IMR-90 (cell line): ENCODE data around the gene C13orf46. TPM values are rescaled to one million over a fixed set of nuclear protein-coding genes. Genes with fewer than 3 reads are reported as not detected.

ENCODE experiments used
- ATAC-seq: fragments of 200-7000 bp; cut with Tn5 transposase; 2 replicates; pipeline ENCODE4 v1.9.1; 2020; ENCODE audit warnings: low read depth, mild to moderate bottlenecking, moderate library complexity
- BruUV-seq: library from RNA; stranded (reverse); fragments of 400-500 nt; replicated peaks from 2 replicates; lab custom pipeline; 2021; lab: Mats Ljungman, UMichigan
- CTCF ChIA-PET: fragments of 300-600 bp; formaldehyde crosslinking; extraction: SDS; loops from one replicate; lab custom pipeline; 2021; ENCODE audit warnings: antibody characterized with exemption; lab: Yijun Ruan, JAX
- POLR2A ChIA-PET: fragments of 300-600 bp; sonication (Branson Sonifier 250); formaldehyde crosslinking; loops from one replicate; lab custom pipeline; 2022; ENCODE audit warnings: antibody characterized with exemption; ENCODE audit not compliant: unreplicated experiment; lab: Charles Lee
- DNase-seq: peaks from one replicate; pipeline ENCODE4 v3.0.0; 2013
- H2AFZ ChIP-seq: replicated peaks from 2 replicates; pipeline ENCODE3; 2013; ENCODE audit warnings: low read length, mild to moderate bottlenecking; ENCODE audit not compliant: poor library complexity
- H2AK5ac ChIP-seq: 2 replicates; pipeline ENCODE4 v1.6.1; 2013; ENCODE audit warnings: low read depth, low read length, inconsistent platforms
- H2AK9ac ChIP-seq: replicated peaks from 2 replicates; pipeline ENCODE3; 2013; ENCODE audit warnings: mild to moderate bottlenecking, low read depth, low read length, moderate library complexity; ENCODE audit not compliant: poor library complexity
- H2BK120ac ChIP-seq: 2 replicates; pipeline ENCODE4 v1.6.1; 2013; ENCODE audit warnings: low read depth, low read length, inconsistent platforms
- H2BK15ac ChIP-seq: 3 replicates; pipeline ENCODE4 v1.6.1; 2013; ENCODE audit warnings: low read depth, low read length, inconsistent platforms
- H2BK20ac ChIP-seq: 2 replicates; pipeline ENCODE4 v1.6.1; 2013; ENCODE audit warnings: low read depth, mild to moderate bottlenecking, inconsistent platforms, low read length, moderate library complexity
- H2BK5ac ChIP-seq: 2 replicates; pipeline ENCODE4 v1.6.1; 2013; ENCODE audit warnings: mild to moderate bottlenecking, low read depth, low read length, inconsistent platforms; ENCODE audit not compliant: poor library complexity, severe bottlenecking
- H3K14ac ChIP-seq: replicated peaks from 2 replicates; pipeline ENCODE4 v1.6.1; 2013; ENCODE audit warnings: low read depth, low read length, inconsistent platforms
- H3K18ac ChIP-seq: 2 replicates; pipeline ENCODE4 v1.6.1; 2013; ENCODE audit warnings: low read depth, low read length, control low read depth
- H3K23ac ChIP-seq: 2 replicates; pipeline ENCODE4 v1.6.1; 2013; ENCODE audit warnings: low read depth, low read length, inconsistent platforms
- H3K27ac ChIP-seq: 2 replicates; pipeline ENCODE4 v1.5.1; 2013; ENCODE audit warnings: mild to moderate bottlenecking, control low read depth, low read length; ENCODE audit not compliant: insufficient read depth
- H3K27me3 ChIP-seq: 2 replicates; pipeline ENCODE4 v1.6.1; 2013; ENCODE audit warnings: low read length; ENCODE audit not compliant: control insufficient read depth, insufficient read depth
- H3K36me3 ChIP-seq: 2 replicates; pipeline ENCODE4 v1.6.1; 2013; ENCODE audit warnings: low read length, mixed read lengths; ENCODE audit not compliant: control insufficient read depth, insufficient read depth
- H3K4ac ChIP-seq: 2 replicates; pipeline ENCODE4 v1.6.1; 2013; ENCODE audit warnings: low read depth, low read length, inconsistent platforms
- H3K4me1 ChIP-seq: 2 replicates; pipeline ENCODE4 v1.6.1; 2013; ENCODE audit warnings: low read length, mixed read lengths; ENCODE audit not compliant: control insufficient read depth, insufficient read depth
- H3K4me2 ChIP-seq: 2 replicates; pipeline ENCODE4 v1.6.1; 2013; ENCODE audit warnings: low read depth, mild to moderate bottlenecking, control low read depth, low read length, moderate library complexity
- H3K4me3 ChIP-seq: 2 replicates; pipeline ENCODE4 v1.5.1; 2013; ENCODE audit warnings: low read depth, mild to moderate bottlenecking, control low read depth, low read length, moderate library complexity; ENCODE audit not compliant: insufficient read depth
- H3K56ac ChIP-seq: 2 replicates; pipeline ENCODE4 v1.6.1; 2013; ENCODE audit warnings: low read length, inconsistent platforms; ENCODE audit not compliant: insufficient read depth; ENCODE audit errors: extremely low read depth
- H3K79me1 ChIP-seq, 2 experiments: 2 replicates each; pipeline ENCODE4 v1.6.1; 2013; ENCODE audit warnings: low read length in 2 of 2, inconsistent platforms in 1 of 2, low read depth in 1 of 2
- H3K9ac ChIP-seq: 2 replicates; pipeline ENCODE4 v1.6.1; 2013; ENCODE audit warnings: low read depth, low read length, control low read depth
- H3K9me1 ChIP-seq: 2 replicates; pipeline ENCODE4 v1.6.1; 2013; ENCODE audit warnings: low read length, inconsistent platforms; ENCODE audit not compliant: insufficient read depth
- H3K9me3 ChIP-seq: 2 replicates; pipeline ENCODE4 v1.6.1; 2013; ENCODE audit warnings: low read length; ENCODE audit not compliant: control insufficient read depth, insufficient read depth
- H4K20me1 ChIP-seq: 2 replicates; pipeline ENCODE4 v1.6.1; 2013; ENCODE audit warnings: low read length, inconsistent platforms; ENCODE audit not compliant: insufficient read depth
- H4K5ac ChIP-seq: 2 replicates; pipeline ENCODE4 v1.6.1; 2013; ENCODE audit warnings: mild to moderate bottlenecking, low read depth, low read length, control low read depth
- H4K8ac ChIP-seq, 2 experiments: 2 replicates each; pipeline ENCODE4 v1.6.1; 2013; ENCODE audit warnings: low read depth in 2 of 2, low read length in 2 of 2, control low read depth in 1 of 2, inconsistent platforms in 1 of 2
- H4K91ac ChIP-seq: 2 replicates; pipeline ENCODE4 v1.6.1; 2013; ENCODE audit warnings: low read depth, low read length, inconsistent platforms; ENCODE audit not compliant: insufficient read depth
- SMC3 ChIP-seq: fragments of 150-350 bp; IDR thresholded peaks from 2 replicates; pipeline ENCODE4 v1.6.1; 2016; ENCODE audit warnings: low read depth, mild to moderate bottlenecking, antibody characterized with exemption, low read length, moderate library complexity
- WGBS, 2 experiments: methylation state at CpG; one replicate each; pipeline versions ENCODE4 v1.1.5 to v1.1.7; 2013; ENCODE audit warnings: missing lambda C conversion rate in 2 of 2; ENCODE audit not compliant: insufficient read length in 1 of 2; ENCODE audit errors: extremely low coverage in 2 of 2; 5-methylcytosine and 5-hydroxymethylcytosine counted together
- dilution Hi-C: fragments of 300-500 bp; cut with HindIII; formaldehyde crosslinking; loops from one replicate; pipeline ENCODE4 v1.14.3; 2018; ENCODE audit warnings: low sequenced_read_pairs; ENCODE audit not compliant: unreplicated experiment
- in situ Hi-C: fragments of 300-500 bp; cut with MboI; formaldehyde crosslinking; loops from 3 replicates; pipeline ENCODE4 v1.14.3; 2019; ENCODE audit warnings: low sequenced_read_pairs, inconsistent platforms, mixed read lengths
- intact Hi-C: fragments of 100-400 bp; cut with micrococcal nuclease; formaldehyde crosslinking; loops from 2 replicates; pipeline ENCODE4 v1.10.0; 2022
- polyA plus RNA-seq, 3 experiments: library from polyadenylated mRNA; depleted of rRNA; stranded (reverse); fragments of >200 nt; gene quantifications; 2 replicates each; pipeline ENCODE4 v1.2.3, GENCODE V29; 2012; ENCODE audit warnings: low replicate concordance in 1 of 3
- total RNA-seq: library from RNA; depleted of rRNA; stranded (reverse); fragments of >200 nt; gene quantifications from 2 replicates; pipeline ENCODE4 v1.2.3, GENCODE V29; 2012

C13orf46 gene
- total and polyA plus RNA-seq, 2 of the 4 experiments (the other 2 are of a cell fraction), result under 0.01 to 2.1 TPM

GRCh38 chr13:114000151-114001040, 26.5 kb upstream of the C13orf46 start (continued):
- TF ChIP-seq SMC3, result no peak

- H2BK15ac ChIP-seq, result no peak overlapping the region
- intact Hi-C loops, result no loop called here
- ATAC-seq, result no peak
- CTCF ChIA-PET, result no interaction called here
- no peak overlapping the region for H3K4me2 ChIP-seq
- no peak overlapping the region for H3K9ac ChIP-seq
- in situ Hi-C loops, result no loop called here
- no peak overlapping the region for H3K18ac ChIP-seq
- POLR2A ChIA-PET, result no interaction called here
- no peak overlapping the region for H3K23ac ChIP-seq
- TF ChIP-seq SMC3, result no peak
- no TSS peak for BruUV-seq
- no peak overlapping the region for H3K56ac ChIP-seq
- WGBS, 2 experiments, result no CpG with 5 or more reads among the region's 10 CpGs
- no peak overlapping the region for H2AFZ ChIP-seq
- no peak overlapping the region for H2BK20ac ChIP-seq
- peaks cover 7% of the 10 kb centered on the region for H3K4me1 ChIP-seq
- H3K14ac ChIP-seq, result no peak overlapping the region
- no peak overlapping the region for H3K27ac ChIP-seq
- H4K5ac ChIP-seq, result no peak overlapping the region
- H2AK5ac ChIP-seq, result no peak overlapping the region
- H4K91ac ChIP-seq, result no peak overlapping the region
- H3K9me3 ChIP-seq, result no peaks in the 10 kb centered on the region
- no peak for DNase-seq
- dilution Hi-C loops, result no loop called here
- H4K20me1 ChIP-seq, result peaks cover 14% of the 10 kb centered on the region
- H2BK120ac ChIP-seq, result no peak overlapping the region
- H3K4ac ChIP-seq, result no peak overlapping the region
- no peak overlapping the region for H4K8ac ChIP-seq
- peaks cover 69% of the 10 kb centered on the region for H3K36me3 ChIP-seq
- H2AK9ac ChIP-seq, result no peak overlapping the region
- H3K9me1 ChIP-seq, result peaks cover 3% of the 10 kb centered on the region; the same call in 1 of the 2 replicates
- no peaks in the 10 kb centered on the region for H3K27me3 ChIP-seq
- peaks cover 10 to 62% of the 10 kb centered on the region in 2 experiments; a peak in 3 of 4 replicates for H3K79me1 ChIP-seq
- H3K4me3 ChIP-seq, result no peak overlapping the region
- H2BK5ac ChIP-seq, result no peak overlapping the region
These were observed 25.7 kb upstream of the C13orf46 start for GRCh38 chr13:113999618-113999910.
